ENCODE measurements around the gene CMC2. TPM values are rescaled to one million over a fixed set of nuclear protein-coding genes. Genes with fewer than 3 reads are reported as not detected.

The CMC2 gene
- total RNA-seq, 2 experiments from 2014 or later: 89.1 to 99.8 TPM

- TF ChIP-seq, protein P1, sequence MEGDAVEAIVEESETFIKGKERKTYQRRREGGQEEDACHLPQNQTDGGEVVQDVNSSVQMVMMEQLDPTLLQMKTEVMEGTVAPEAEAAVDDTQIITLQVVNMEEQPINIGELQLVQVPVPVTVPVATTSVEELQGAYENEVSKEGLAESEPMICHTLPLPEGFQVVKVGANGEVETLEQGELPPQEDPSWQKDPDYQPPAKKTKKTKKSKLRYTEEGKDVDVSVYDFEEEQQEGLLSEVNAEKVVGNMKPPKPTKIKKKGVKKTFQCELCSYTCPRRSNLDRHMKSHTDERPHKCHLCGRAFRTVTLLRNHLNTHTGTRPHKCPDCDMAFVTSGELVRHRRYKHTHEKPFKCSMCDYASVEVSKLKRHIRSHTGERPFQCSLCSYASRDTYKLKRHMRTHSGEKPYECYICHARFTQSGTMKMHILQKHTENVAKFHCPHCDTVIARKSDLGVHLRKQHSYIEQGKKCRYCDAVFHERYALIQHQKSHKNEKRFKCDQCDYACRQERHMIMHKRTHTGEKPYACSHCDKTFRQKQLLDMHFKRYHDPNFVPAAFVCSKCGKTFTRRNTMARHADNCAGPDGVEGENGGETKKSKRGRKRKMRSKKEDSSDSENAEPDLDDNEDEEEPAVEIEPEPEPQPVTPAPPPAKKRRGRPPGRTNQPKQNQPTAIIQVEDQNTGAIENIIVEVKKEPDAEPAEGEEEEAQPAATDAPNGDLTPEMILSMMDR (conservative IDR thresholded peaks at IDR 0.05; ENCODE audit: low read length): no peak
- no peak for TF ChIP-seq EZH2phosphoT487 (IDR thresholded peaks at IDR 0.05; ENCODE audit: borderline replicate concordance, low read depth, low read length)
- Histone ChIP-seq H3K27ac (ENCODE audit: low read depth, low read length, poor library complexity, severe bottlenecking) (no peak overlapping the region), H3K36me3 (ENCODE audit: insufficient read depth, low read length) (peaks cover 13% of the 10 kb centered on the region), H3K4me3 (ENCODE audit: low read depth, low read length, poor library complexity, severe bottlenecking) (no peak overlapping the region), H3K4me1 (ENCODE audit: insufficient read depth, low read length, poor library complexity, severe bottlenecking) (peaks cover 22% of the 10 kb centered on the region), H3K9me2 (ENCODE audit: insufficient read depth, low read length) (no peaks in the 10 kb centered on the region), H3K4me2 (ENCODE audit: low read length) (no peak overlapping the region), H2AFZ (ENCODE audit: low read length) (no peak overlapping the region), H4K20me1 (ENCODE audit: insufficient read depth, low read length) (peaks cover 32% of the 10 kb centered on the region), H3K79me2 (ENCODE audit: insufficient read depth, low read depth, low read length) (peaks cover 91% of the 10 kb centered on the region), H3K9me3 (ENCODE audit: low read length) (no peaks in the 10 kb centered on the region)
- intact Hi-C loops (cut with micrococcal nuclease; ENCODE audit: unreplicated experiment): loop anchor here (10.0 kb wide), 1 partner anchor 732 kb away; no protein-coding TSS in a partner anchor
- ChIA-PET CTCF (ENCODE audit: unreplicated experiment) (interaction anchor here (0.6 kb wide), 1 partner anchor 195 kb away, joined by 3 read pairs; no protein-coding TSS in a partner anchor), POLR2A (interaction anchor here (1.4 kb wide), 1 partner anchor 10 kb away, joined by 5 read pairs; no protein-coding TSS in a partner anchor)
- DNase-seq (ENCODE audit: low spot score): no peak
- BruUV-seq (replicated peaks): no TSS peak
These were observed 3.6 kb downstream of the CMC2 start for GRCh38 chr16:81003064-81003463.

- Histone ChIP-seq H3K36me3 (ENCODE audit: insufficient read depth, low read length) (peaks cover 20% of the 10 kb centered on the region), H3K4me3 (ENCODE audit: low read depth, low read length, poor library complexity, severe bottlenecking) (no peak overlapping the region), H3K4me1 (ENCODE audit: insufficient read depth, low read length, poor library complexity, severe bottlenecking) (peaks cover 36% of the 10 kb centered on the region), H4K20me1 (ENCODE audit: insufficient read depth, low read length) (peaks cover 37% of the 10 kb centered on the region), H2AFZ (ENCODE audit: low read length) (no peak overlapping the region), H3K9me2 (ENCODE audit: insufficient read depth, low read length) (no peaks in the 10 kb centered on the region), H3K27ac (ENCODE audit: low read depth, low read length, poor library complexity, severe bottlenecking) (no peak overlapping the region), H3K79me2 (ENCODE audit: insufficient read depth, low read depth, low read length) (peaks cover 99% of the 10 kb centered on the region), H3K9me3 (ENCODE audit: low read length) (no peaks in the 10 kb centered on the region), H3K4me2 (ENCODE audit: low read length) (no peak overlapping the region)
- TF ChIP-seq EZH2phosphoT487 (IDR thresholded peaks at IDR 0.05; ENCODE audit: borderline replicate concordance, low read depth, low read length): no peak
- TF ChIP-seq, protein P1 (conservative IDR thresholded peaks at IDR 0.05; ENCODE audit: low read length): no peak
- intact Hi-C loops (cut with micrococcal nuclease; ENCODE audit: unreplicated experiment): loop anchor here (10.0 kb wide), 1 partner anchor 733 kb away; no protein-coding TSS in a partner anchor
- ChIA-PET POLR2A (interaction anchor here (0.6 to 1.6 kb wide), 2 partner anchors 13 to 23 kb away, joined by 3 to 4 read pairs; no protein-coding TSS in a partner anchor), CTCF (ENCODE audit: unreplicated experiment) (no interaction called here)
- no peak for DNase-seq (ENCODE audit: low spot score)
- BruUV-seq (replicated peaks): no TSS peak
These were observed 5.4 kb downstream of the CMC2 start for GRCh38 chr16:81001330-81001729.

DNA sequence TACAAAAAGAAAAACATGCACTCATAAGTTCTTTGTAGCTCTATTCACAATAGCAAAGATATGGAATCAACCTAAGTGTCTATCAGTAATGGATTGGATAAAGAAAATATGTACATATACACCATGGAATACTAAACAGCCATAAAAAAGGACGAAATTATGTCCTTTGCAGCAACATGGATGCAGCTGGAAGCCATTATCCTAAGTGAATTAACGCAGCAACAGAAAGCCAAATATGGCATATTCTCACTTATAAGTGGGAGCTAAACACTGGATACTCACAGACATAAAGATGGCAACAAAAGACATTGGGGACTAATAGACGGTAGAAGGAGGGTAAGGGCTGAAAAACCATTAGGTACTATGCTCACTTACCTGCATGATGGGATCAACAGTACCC is 5.8 kb downstream of the CMC2 start:
- POLR2A ChIA-PET: interaction anchor here (0.6 to 1.6 kb wide), 2 partner anchors 13 to 22 kb away, joined by 3 to 4 read pairs; no protein-coding TSS in a partner anchor

More for the DNA sequence above, 5.8 kb downstream of the CMC2 start:
- intact Hi-C loops (cut with micrococcal nuclease; ENCODE audit: unreplicated experiment): loop anchor here (10.0 kb wide), 1 partner anchor 734 kb away; no protein-coding TSS in a partner anchor
- Histone ChIP-seq H3K4me2 (ENCODE audit: low read length) (no peak overlapping the region), H3K79me2 (ENCODE audit: insufficient read depth, low read depth, low read length) (peaks cover 99% of the 10 kb centered on the region), H3K4me3 (ENCODE audit: low read depth, low read length, poor library complexity, severe bottlenecking) (no peak overlapping the region), H3K27ac (ENCODE audit: low read depth, low read length, poor library complexity, severe bottlenecking) (no peak overlapping the region), H2AFZ (ENCODE audit: low read length) (no peak overlapping the region), H4K20me1 (ENCODE audit: insufficient read depth, low read length) (peaks cover 34% of the 10 kb centered on the region), H3K9me3 (ENCODE audit: low read length) (no peaks in the 10 kb centered on the region), H3K9me2 (ENCODE audit: insufficient read depth, low read length) (no peaks in the 10 kb centered on the region), H3K36me3 (ENCODE audit: insufficient read depth, low read length) (peaks cover 20% of the 10 kb centered on the region), H3K4me1 (ENCODE audit: insufficient read depth, low read length, poor library complexity, severe bottlenecking) (peaks cover 36% of the 10 kb centered on the region)
- BruUV-seq (replicated peaks): no TSS peak
- no peak for DNase-seq (ENCODE audit: low spot score)
- CTCF ChIA-PET (ENCODE audit: unreplicated experiment): no interaction called here
- TF ChIP-seq, protein P1 (conservative IDR thresholded peaks at IDR 0.05; ENCODE audit: low read length): no peak
- no peak for TF ChIP-seq EZH2phosphoT487 (IDR thresholded peaks at IDR 0.05; ENCODE audit: borderline replicate concordance, low read depth, low read length)

Data from OCI-LY7 (cell line).